Measurements from ENCODE around the gene USP35. TPM values are rescaled to one million over a fixed set of nuclear protein-coding genes. Genes with fewer than 3 reads are reported as not detected.

Gene USP35, protein sequence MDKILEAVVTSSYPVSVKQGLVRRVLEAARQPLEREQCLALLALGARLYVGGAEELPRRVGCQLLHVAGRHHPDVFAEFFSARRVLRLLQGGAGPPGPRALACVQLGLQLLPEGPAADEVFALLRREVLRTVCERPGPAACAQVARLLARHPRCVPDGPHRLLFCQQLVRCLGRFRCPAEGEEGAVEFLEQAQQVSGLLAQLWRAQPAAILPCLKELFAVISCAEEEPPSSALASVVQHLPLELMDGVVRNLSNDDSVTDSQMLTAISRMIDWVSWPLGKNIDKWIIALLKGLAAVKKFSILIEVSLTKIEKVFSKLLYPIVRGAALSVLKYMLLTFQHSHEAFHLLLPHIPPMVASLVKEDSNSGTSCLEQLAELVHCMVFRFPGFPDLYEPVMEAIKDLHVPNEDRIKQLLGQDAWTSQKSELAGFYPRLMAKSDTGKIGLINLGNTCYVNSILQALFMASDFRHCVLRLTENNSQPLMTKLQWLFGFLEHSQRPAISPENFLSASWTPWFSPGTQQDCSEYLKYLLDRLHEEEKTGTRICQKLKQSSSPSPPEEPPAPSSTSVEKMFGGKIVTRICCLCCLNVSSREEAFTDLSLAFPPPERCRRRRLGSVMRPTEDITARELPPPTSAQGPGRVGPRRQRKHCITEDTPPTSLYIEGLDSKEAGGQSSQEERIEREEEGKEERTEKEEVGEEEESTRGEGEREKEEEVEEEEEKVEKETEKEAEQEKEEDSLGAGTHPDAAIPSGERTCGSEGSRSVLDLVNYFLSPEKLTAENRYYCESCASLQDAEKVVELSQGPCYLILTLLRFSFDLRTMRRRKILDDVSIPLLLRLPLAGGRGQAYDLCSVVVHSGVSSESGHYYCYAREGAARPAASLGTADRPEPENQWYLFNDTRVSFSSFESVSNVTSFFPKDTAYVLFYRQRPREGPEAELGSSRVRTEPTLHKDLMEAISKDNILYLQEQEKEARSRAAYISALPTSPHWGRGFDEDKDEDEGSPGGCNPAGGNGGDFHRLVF
- total RNA-seq: 10.0 TPM

DNA sequence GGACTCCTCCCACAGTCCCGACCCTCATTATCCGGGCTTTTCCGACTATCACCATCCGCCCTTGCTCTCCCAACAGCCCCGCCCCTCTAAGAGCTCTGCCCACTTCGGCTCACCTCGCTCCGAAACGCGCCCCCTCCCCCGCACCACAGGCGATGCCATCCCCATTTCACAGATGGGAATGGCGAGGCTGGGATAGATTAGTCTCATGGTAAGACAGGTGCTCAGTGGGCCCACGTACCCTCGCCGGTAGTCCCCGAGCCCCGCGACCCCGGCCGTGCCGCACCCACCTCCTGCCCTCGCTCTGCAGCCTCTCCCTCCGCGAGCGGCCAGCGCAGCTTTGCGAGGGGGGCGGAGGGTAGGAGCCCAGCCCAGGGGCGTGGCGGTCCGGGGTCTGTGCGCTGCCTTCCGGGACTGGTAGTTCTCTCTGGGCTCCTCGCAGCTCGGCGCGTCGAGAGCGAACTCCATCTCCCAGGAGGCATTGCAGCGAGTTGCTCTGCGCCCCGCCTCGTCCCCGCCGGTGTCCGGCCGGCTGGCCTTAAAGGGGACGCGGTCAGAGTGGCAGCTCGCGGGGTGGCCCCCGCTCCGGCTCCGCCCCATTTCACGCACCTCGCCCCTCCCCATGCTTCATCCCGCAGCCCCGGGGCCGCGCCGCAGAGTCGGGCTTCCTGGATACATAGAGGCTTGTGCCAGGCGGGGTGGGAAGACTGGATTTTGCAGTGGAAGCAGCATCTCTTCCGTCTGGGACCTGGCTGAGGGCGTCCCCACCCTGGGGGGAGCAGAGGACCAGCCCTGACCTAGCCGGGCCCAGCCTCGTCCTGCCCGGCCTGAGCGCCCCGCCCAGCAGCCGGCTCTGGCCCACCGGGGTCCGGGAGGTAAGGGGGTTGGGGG is at the start of gene USP35, which contains the start of gene KCTD21:
USP35 (plus strand) TSS at position 634 of the 888 bp plus-strand sequence. CDS start 7,327 bp downstream, outside the sequence.
KCTD21 (minus strand) TSS at position 341 of the 888 bp plus-strand sequence. CDS start 14,072 bp downstream, outside the sequence.
- peak; percentile 97 for DNase-seq (ENCODE audit: low spot score)

DNA sequence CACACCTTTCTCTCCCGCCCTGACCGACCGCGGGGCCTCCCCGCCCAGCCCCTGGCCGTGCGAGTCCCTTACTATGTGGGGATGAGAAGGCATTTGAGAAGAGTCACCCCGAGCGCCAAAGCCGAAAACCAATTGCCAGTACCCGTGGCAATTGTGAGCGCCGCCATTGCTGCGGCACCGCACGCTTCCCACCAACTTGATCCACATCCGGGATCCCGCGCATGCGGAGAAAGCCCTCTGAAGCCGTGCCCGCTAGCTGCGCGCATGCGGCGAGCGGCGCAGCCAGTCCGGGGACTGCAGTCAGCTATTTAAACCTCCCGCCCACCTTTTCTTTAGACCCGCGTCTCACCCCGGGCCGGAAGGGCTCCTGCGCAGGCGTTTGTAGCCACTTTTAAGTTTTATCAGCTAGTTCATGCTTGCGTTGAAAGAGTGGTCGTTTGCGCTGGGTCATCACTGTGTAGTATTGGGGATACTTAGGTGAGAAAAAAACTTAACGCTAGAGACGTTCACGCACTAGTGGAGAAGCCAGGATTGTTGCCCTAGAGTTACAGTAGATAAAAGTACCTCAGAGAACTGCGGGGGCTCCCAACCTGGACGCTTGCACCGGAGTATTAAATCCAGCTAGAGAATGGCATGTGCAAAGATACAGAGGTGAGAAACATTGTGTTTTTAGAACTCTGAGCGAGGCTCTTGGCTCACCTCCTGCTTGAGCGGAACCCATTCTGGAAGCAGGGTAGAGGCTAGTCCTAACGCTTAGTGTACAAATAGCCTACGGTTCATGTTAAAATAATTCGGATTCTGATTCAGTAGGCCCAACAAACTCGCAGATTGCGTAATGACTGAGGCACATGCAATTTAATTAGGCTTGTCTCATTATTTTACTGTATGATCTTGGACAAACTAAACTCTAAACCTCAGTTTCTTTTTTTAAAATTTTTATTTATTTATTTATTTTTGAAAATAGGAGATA is 49.0 kb upstream of the USP35 start, which contains the start of gene ALG8:
ALG8 (minus strand) TSS at position 205 of the 970 bp plus-strand sequence; CDS start at position 167, 38 bp downstream.
- DNase-seq (ENCODE audit: low spot score): peak; percentile 96

DNA sequence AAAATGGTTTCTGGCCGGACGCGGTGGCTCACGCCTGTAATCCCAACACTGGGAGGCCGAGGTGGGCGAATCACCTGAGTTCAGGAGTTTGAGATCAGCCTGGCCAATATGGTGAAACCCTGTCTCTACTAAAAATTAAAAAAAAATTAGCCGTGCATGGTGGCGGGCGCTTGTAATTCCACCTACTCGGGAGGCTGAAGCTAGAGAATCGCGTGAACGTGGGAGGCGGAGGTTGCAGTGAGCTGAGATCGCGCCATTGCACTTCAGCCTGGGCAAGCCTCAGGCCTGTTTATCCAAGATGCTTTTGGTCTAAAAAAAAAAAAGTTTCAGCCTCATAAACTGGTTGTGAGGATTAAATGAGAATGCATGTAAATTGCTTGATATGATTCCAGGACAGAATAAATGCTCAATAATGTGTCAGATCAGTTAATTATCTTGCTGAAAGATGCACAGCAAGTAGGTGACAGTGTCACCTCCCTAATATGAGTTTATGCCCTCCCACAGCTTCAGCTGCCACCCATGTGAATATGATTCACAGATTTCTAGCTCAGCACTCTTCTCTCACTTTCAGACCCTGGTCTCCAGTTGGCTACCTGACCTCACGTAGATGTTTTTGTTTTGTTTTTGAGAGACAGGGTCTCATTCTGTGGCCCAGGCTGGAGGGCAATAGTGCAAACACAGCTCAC is 48.2 kb upstream of the USP35 start:
- no peak for DNase-seq (ENCODE audit: low spot score)

DNA sequence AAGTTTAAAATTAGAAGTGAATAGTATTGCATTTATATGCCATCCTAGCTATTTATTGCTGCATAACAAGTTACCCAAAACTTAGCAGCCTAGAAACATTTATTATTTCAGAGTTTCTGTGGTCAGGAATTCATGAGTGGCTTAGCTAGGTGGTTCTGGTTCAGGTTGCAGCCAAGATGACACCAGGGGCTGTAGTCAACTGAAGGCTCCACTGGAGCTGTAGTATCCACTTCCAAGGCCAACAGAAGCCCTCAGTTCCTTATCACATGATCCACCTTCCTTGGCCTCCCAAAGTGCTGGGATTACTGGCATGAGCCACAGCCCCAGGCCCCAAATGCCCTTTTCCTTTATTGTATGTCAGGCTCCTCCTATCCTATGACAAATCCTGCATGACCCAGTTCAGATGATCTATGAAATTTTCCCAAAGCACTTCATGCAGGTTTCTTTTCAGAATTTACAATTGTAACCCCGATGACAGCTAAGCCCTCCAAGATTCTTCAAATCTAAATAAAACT is 43.2 kb upstream of the USP35 start:
- no peak for DNase-seq (ENCODE audit: low spot score)

DNA sequence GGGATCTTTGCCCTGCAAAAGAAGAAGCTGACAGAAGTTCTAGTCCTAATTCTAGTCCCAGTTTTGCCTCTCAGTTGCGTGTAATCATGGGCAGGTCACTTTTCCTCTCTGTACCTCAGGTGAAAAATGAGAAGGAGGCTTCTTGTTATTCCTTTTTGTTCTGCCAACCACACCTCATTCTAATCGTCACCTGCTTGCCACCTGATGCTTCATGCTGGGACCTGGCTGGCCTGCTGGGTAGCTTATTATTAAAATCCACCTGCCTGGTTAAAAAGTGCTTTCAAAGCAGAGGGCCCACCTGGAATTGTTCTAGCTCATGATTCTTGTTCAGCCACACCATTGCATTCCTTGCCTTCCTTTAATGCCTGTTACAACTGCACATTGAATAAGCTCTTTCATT is 40.9 kb upstream of the USP35 start:
- DNase-seq (ENCODE audit: low spot score): no peak

DNA sequence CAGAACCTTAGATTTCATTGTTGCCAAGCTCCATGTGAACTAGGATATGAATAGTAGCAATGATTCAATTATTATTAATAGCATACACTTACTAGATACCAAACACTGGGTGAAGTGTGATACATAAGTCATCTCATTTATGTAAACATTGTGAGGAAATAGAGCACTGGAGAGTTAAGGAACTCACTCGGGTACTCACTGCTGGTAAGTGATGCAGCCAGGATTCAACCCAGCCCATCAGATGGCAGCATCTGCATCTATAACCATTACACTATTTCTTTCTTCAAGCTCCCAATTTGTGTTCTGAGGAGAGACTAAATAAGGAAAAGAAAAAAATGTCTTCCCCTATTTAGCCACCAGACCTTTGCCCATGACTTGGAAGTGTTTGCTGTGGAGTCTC is 39.1 kb upstream of the USP35 start:
- no peak for DNase-seq (ENCODE audit: low spot score)

DNA sequence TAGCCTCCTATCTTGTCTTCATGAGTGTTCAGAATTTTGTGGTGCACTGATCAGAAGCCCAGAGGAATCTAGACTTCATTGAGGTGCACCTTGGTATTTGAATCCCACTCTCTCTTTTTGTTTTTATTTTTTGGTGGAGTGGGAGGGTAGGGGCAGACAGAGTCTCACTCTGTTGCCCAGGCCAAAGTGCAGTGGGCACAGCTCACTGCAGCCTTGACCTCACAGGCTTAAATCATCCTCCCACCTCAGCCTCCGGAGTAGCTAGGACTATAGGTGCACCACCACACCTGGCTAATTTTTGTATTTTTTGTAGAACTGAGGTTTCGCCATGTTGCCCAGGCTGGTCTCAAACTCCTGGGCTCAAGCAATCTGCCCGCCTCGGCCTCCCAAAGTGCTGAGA is 38.4 kb upstream of the USP35 start:
- DNase-seq (ENCODE audit: low spot score): no peak

DNA sequence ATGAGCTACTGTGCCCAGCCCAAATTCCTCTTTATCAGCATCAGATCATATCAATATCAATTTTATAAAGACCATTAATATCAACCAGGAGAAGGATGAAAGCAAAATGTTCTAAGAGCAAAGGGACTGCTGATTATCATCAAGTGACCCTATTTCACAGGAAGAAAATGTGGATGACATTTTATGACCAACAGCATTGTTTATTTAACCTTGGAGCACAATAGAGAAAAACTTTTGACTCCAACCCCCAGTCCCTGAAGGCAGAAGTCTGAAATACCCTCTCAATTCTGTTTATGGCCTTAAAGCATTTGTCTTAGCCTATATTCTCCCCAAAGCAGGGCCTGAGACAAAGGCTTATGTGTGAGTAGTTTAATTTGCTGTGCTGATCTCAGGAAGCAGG is 38.0 kb upstream of the USP35 start:
- no peak for DNase-seq (ENCODE audit: low spot score)

DNA sequence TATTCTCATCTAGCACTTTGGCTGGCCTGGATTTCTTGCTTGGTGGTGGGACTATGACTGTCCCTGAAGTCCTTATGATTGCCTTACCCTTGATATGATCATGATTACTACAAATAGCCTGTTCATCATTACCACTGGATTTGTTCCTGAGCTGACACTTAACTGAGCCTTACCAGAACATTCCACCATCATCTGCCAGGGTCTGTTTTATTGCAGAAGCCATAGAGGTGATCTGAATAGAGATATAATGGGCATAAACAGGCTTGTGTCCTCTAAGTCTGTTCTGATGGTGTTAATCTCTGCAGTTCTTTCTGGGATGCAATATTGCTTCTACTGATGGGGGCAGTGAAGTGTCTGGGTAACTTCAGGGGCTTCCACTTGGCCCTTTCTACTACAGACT is 36.9 kb upstream of the USP35 start:
- DNase-seq (ENCODE audit: low spot score): no peak

DNA sequence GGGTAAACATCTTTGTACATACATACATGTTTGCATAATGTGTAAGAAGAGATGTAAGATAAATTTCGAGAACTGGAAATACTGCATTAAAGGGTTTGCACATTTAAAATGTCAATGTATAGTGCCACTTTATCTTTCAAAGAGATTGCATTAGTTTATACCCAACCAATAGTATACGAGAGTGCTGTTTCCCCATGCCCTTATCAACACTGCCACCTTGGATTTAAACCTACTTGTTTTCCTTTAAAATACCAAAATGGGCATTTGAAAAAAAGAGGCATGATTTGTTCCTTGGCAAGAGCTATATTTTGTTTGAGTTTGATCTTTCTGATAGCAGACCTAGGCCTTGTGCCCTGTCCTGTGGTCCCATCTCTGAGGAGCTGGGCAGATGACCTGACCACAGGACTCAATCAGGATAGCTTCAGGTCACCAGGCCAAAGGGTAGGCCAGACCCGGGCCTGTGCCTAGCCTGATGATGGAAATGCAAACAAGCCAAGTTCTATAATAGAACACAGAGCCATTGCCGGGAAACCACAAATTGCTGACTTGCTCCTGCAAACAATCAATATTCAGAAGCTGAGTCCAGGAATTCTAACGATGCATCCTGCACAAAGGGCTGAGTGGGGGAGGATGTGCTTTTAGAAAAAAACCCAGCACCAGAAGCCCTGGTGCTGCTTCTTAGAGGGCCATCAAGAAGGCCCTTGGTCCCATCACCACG is 32.4 kb upstream of the USP35 start:
- DNase-seq (ENCODE audit: low spot score): no peak

DNA sequence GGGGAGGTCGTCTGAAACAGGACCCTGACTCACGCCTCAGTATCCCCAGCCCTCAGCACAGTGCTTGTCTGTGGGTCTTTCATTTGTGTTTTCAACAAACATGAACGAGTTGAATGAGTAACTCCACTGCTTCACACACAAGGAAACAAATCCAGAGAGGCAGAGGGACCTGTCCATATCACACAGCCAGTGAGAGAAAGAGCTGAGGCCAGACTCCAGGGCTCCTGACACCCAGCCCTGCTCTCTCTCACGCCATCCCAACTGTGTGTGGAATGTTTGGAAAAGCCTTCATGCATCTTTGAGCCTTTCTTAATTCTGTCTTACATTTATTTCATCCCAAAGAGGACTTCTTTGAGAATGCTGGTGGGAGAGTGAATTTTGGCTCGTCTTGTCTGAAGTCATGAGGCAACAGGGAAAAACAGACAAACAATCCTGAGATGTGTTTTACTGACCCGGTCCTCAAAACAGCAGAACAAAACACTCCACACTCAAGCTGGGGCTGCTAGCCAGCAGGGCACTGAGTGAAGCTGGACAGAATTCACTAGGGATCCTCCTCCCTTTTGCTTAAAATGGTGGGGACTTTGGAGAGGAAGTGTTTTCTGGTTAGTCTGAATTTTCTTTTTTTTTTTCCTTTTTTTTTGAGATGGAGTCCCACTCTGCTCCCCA is 29.6 kb upstream of the USP35 start:
- no peak for DNase-seq (ENCODE audit: low spot score)

DNA sequence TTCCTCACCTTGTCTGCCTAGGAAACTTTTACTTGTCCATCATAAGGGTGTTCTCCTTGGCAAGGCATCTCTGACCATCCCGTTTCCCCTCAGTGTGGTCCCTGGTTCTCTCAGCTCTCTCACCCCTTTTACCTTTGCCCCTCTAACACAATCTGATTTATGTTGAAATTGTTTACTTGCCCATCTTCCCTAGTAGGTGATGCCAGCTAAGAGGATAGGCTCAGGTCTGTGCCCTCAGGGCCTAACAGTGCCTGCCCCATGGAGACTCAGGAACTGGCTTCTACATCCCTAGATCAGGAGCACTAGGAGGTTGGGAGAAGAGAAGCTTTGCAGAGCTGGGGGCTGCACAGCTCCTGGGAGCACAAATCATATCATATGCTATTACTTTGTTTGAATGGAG is 28.2 kb upstream of the USP35 start:
- DNase-seq (ENCODE audit: low spot score): no peak

DNA sequence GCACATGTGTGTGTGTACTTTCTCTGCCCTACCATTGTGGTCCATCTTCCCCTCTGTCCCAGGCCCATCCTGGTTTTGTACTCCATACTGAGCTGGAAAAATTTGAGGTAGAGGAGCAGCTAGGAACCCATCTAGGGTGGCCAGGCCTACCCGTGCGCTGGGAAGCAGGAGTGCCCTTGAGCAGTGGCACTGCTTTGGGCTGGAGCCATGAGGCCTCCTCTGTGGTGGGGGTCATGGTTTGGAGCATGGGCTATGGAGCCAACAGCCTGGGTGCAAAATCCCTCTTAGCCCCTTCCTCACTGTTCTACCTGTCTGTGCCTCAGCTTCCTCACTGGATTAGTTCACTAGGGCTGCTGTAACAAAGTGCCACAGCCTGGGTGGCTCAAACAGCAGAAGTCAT is 27.4 kb upstream of the USP35 start:
- no peak for DNase-seq (ENCODE audit: low spot score)

DNA sequence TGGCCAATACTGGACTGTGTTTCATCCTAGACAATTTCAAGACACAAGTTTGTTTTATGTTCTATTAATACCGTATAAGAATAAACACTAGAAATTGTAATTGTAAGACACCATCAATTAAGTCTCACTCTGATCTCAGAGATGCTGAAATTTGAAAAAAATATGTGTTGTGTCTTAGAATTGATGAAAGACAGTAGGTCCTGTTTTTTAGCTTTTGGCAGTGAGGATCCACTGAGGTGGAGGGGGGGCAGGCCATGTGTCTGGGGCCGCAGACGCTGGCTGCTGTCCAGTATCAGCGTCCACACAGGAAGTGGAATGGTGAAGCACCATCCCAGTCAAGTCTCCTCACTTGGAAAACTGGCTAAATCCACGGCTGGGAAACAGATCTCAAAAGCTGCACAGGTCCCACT is 26.8 kb upstream of the USP35 start:
- no peak for DNase-seq (ENCODE audit: low spot score)

DNA sequence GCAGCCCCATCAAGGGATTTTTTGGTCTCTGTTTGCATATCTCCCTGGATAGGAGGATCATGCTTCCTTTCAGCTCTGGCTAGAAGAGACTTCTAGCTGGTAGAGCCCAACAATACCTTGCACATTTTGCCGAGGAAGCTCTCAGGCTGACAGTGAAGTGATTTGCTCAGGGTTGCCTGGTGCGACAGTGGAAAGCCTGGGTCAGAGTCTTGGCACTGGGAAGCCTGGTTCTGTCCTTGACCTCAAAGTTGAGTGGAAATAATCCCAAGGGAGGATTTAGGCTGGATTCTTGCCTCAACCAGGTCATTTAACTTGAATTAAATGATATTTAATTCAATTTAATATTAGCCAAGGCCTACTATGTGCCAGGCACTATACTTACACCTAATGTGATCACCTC is 24.9 kb upstream of the USP35 start:
- DNase-seq (ENCODE audit: low spot score): no peak

DNA sequence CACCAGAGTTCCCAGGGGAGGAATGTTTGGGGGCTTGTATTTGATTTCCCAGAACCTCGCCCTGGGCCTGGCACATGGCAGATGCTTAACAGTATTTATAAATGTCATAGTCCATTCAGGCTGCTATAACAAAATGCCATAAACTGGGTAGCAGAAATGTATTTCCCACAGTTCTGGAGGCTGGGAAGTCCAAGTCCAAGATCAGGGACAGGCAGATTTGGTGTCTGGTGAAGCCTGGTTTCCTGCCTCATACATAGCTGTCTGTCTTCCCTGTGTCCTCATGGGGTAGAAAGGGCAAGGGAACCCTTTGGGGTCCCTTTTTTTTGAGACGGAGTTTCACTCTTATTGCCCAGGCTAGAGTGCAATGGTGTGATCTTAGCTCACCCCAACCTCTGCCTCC is 24.2 kb upstream of the USP35 start:
- no peak for DNase-seq (ENCODE audit: low spot score)

DNA sequence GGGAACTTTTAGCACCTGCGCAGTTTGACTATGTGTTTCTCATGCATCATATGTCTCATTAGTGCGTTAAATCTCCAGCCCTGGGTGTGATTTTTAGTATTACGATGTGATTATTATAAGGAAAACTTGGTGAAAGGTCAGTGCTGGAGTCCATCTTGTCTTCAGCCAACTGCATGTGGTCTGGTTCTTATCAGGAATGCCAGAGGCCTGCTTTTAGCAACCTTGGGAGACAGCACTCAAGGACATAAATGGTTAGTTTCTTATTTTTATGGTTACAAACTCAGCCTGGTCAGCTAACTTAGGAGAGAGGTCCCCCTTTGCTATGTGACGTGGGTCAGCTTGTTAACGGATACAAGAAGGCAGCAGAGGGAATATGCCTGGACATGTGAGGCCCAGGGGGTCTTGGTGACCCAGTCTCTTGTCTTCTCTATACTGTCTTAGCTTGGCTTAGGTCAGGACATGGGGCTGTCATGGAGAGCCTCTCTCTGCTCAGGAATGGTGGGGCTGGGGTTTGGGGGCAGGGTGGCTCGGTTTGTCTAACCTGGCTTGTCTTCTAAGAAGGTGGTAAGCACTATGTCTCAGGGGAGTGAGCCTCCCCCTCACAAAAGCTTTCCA is 21.8 kb upstream of the USP35 start:
- DNase-seq (ENCODE audit: low spot score): no peak

All from ureter (tissue), 1 donor.